Nephron progenitor cell (in vitro differentiated cells): ENCODE results near the gene S100A9.

Experiments
- DNase-seq: peaks from one replicate; pipeline ENCODE4 v3.0.0; 2021
- H3K27ac Mint-ChIP-seq: 2 replicates; pipeline ENCODE4 v1.8.0; 2021; ENCODE audit warnings: mild to moderate bottlenecking, moderate library complexity, mixed read lengths
- H3K27me3 Mint-ChIP-seq: 2 replicates; pipeline ENCODE4 v1.8.0; 2021; ENCODE audit warnings: mild to moderate bottlenecking, low read depth, mixed read lengths; ENCODE audit not compliant: poor library complexity
- H3K36me3 Mint-ChIP-seq: 2 replicates; pipeline ENCODE4 v1.8.0; 2021; ENCODE audit warnings: low read depth, mixed read lengths
- H3K4me1 Mint-ChIP-seq: 2 replicates; pipeline ENCODE4 v1.8.0; 2021; ENCODE audit warnings: mixed read lengths
- H3K4me3 Mint-ChIP-seq: 2 replicates; pipeline ENCODE4 v1.8.0; 2021; ENCODE audit warnings: mild to moderate bottlenecking, moderate library complexity, mixed read lengths
- H3K9me3 Mint-ChIP-seq: 2 replicates; pipeline ENCODE4 v1.8.0; 2021; ENCODE audit warnings: mild to moderate bottlenecking, moderate library complexity, mixed read lengths
- TF ChIP-seq, protein P1 (sequence below): fragments of 200-600 bp; sonication (generic); IDR thresholded peaks from 2 replicates; pipeline ENCODE4 v1.5.0; 2021; ENCODE audit warnings: antibody characterized with exemption

S100A9 gene

GRCh38 chr1:153395776-153396175 lies 38.1 kb downstream of the S100A9 start:
- peaks cover 3% of the 10 kb centered on the region for H3K9me3 Mint-ChIP-seq
- H3K27me3 Mint-ChIP-seq = peaks cover 15% of the 10 kb centered on the region
- H3K4me1 Mint-ChIP-seq = no peaks in the 10 kb centered on the region
- TF ChIP-seq, protein P1, sequence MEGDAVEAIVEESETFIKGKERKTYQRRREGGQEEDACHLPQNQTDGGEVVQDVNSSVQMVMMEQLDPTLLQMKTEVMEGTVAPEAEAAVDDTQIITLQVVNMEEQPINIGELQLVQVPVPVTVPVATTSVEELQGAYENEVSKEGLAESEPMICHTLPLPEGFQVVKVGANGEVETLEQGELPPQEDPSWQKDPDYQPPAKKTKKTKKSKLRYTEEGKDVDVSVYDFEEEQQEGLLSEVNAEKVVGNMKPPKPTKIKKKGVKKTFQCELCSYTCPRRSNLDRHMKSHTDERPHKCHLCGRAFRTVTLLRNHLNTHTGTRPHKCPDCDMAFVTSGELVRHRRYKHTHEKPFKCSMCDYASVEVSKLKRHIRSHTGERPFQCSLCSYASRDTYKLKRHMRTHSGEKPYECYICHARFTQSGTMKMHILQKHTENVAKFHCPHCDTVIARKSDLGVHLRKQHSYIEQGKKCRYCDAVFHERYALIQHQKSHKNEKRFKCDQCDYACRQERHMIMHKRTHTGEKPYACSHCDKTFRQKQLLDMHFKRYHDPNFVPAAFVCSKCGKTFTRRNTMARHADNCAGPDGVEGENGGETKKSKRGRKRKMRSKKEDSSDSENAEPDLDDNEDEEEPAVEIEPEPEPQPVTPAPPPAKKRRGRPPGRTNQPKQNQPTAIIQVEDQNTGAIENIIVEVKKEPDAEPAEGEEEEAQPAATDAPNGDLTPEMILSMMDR = no peak
- no peak overlapping the region for H3K27ac Mint-ChIP-seq
- no peaks in the 10 kb centered on the region for H3K36me3 Mint-ChIP-seq
- DNase-seq = no peak
- no peak overlapping the region for H3K4me3 Mint-ChIP-seq

DNA sequence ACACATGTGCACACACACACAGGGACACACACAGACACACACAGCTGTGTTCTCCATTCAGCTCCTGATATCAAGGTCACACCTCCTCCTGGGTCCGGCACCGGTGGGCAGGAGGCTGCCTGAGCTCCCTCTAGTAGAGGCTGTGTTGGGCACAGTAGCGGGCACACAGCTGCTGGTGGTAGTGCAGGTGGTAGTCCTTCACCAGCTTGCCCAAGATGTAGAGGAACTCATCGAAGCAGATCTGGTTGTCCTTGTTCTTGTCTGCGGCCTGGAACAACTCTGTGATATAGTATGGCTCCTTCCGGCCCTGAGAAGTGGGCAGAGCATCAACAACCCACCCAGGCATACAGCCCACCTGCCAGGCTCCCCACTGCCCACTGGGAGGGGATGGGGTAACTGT lies 38.8 kb downstream of the S100A9 start:
- Mint-ChIP-seq H3K36me3 (no peaks in the 10 kb centered on the region), H3K27me3 (peaks cover 12% of the 10 kb centered on the region), H3K9me3 (peaks cover 9% of the 10 kb centered on the region), H3K4me3 (no peak overlapping the region), H3K4me1 (no peaks in the 10 kb centered on the region), H3K27ac (no peak overlapping the region)
- DNase-seq = no peak
- TF ChIP-seq, protein P1 = no peak

DNA sequence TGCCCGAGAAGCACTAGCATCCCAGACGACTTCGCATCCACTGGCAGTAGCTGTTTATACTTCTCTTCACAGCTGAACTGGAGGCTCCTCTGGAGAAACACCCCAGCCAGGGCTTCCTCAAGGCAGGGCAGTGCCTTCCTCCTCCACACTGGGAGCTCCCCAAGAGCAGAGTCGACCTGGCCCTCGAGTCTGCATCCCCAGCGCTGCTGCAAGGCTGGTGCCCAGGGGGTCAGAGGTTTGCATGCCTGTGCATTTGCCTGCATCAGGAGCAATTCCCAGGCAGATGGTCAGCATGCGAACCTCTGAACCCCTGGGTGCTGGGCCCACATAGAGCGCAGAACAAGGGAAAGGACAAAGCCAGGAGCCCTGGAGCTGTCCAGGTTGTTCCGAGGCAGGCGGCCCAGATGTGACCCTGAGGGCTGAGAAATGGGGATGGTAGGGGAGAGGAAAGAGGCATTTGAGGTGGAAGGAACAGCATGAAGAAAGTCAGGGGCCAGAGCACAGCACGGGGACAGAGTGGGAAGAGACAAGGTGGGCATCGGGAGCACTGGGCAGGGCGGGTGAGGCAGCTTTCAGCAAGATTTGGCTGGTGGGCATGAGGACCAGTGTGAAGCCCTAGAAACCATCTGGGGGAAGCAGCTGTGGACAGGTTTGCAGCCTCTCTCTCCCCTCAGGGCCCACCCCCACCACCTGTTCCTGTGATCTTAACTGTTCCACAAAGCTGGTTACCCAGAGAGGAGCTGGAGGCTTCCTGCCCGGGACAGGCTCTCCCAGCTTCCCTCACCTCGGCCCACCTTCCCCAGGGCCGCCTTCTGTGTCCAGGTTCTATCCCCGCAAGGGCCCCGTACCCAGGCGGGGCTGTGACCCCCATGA lies 39.6 kb downstream of the S100A9 start:
- Mint-ChIP-seq H3K27me3 (peaks cover 8% of the 10 kb centered on the region), H3K4me3 (no peak overlapping the region), H3K27ac (no peak overlapping the region), H3K36me3 (no peaks in the 10 kb centered on the region), H3K4me1 (no peaks in the 10 kb centered on the region), H3K9me3 (peaks cover 9% of the 10 kb centered on the region)
- DNase-seq = no peak
- TF ChIP-seq, protein P1 = no peak

- Mint-ChIP-seq H3K4me1 (no peaks in the 10 kb centered on the region), H3K27ac (no peak overlapping the region), H3K4me3 (no peak overlapping the region), H3K27me3 (peaks cover 8% of the 10 kb centered on the region), H3K9me3 (peaks cover 9% of the 10 kb centered on the region), H3K36me3 (no peaks in the 10 kb centered on the region)
- no peak for DNase-seq
- TF ChIP-seq, protein P1 = no peak
Measured at GRCh38 chr1:153397924-153398651, 40.4 kb downstream of the S100A9 start.

DNA sequence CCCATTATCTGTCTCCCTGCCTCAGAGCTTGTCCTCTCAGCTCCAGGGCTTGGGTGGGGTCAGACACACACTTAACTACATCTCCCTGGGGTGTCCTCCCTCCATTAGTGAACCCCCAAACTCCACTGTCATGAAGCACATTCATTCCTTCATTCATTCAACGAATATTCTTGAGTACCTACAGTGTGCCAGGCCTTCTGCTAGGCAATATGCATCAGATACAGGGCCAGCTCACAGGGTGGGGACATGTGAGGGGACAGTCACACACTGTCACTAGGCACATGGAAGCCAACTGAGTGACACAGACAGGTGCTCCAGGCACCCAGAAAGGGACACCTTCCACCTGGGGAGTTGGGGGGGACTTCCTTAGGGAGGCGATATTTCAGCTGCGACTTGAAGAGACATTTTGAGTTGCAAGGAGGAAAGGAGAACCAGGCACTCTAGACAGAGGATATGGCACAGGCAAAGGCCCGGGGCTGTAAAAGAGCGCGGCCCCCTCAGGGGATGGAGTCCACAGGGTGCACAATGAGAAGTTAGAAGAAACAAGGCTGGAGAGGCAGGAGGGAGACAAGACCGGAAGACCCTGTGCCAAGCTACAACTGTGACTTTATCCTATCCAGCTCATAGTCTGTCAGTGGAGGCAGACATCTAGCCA lies 41.9 kb downstream of the S100A9 start:
- no peak for DNase-seq
- Mint-ChIP-seq H3K9me3 (peaks cover 12% of the 10 kb centered on the region), H3K4me3 (no peak overlapping the region), H3K4me1 (no peaks in the 10 kb centered on the region), H3K27ac (no peak overlapping the region), H3K27me3 (peaks cover 13% of the 10 kb centered on the region), H3K36me3 (no peaks in the 10 kb centered on the region)
- TF ChIP-seq, protein P1 = no peak
